OCI-LY1 (cell line): ENCODE measurements around the gene LRP6.

Experiments used
- H2AFZ ChIP-seq: fragments of 200-600 bp; sonication (generic), shearing (Covaris generic); 2 replicates; pipeline ENCODE4 v1.6.0; 2014; ENCODE audit warnings: antibody characterized with exemption, mild to moderate bottlenecking, low read length
- H3F3A ChIP-seq: fragments of 200-600 bp; sonication (generic), shearing (Covaris generic); 2 replicates; pipeline ENCODE4 v1.6.0; 2014; ENCODE audit warnings: mild to moderate bottlenecking, antibody characterized with exemption, low read length, moderate library complexity; ENCODE audit not compliant: insufficient read depth
- H3K27ac ChIP-seq: fragments of 200-600 bp; sonication (generic); 2 replicates; pipeline ENCODE4 v1.5.1; 2014; ENCODE audit warnings: low read length, mixed run types, mild to moderate bottlenecking, low read depth; ENCODE audit not compliant: poor library complexity, severe bottlenecking
- H3K27me3 ChIP-seq: fragments of 200-600 bp; sonication (generic); 2 replicates; pipeline ENCODE4 v1.6.0; 2014; ENCODE audit warnings: antibody characterized with exemption, mild to moderate bottlenecking, low read length, moderate library complexity; ENCODE audit not compliant: insufficient read depth
- H3K36me3 ChIP-seq: fragments of 200-600 bp; sonication (generic); 2 replicates; pipeline ENCODE4 v1.6.1; 2014; ENCODE audit warnings: mild to moderate bottlenecking, antibody characterized with exemption, low read length, moderate library complexity, mixed read lengths; ENCODE audit not compliant: insufficient read depth
- H3K4me1 ChIP-seq: fragments of 200-600 bp; sonication (generic); 2 replicates; pipeline ENCODE4 v1.5.1; 2014; ENCODE audit warnings: mild to moderate bottlenecking, low read length, moderate library complexity; ENCODE audit not compliant: insufficient read depth, severe bottlenecking
- H3K4me2 ChIP-seq: fragments of 200-600 bp; sonication (generic), shearing (Covaris generic); 2 replicates; pipeline ENCODE4 v1.6.1; 2014; ENCODE audit warnings: low read length
- H3K4me3 ChIP-seq: fragments of 200-600 bp; sonication (generic); 2 replicates; pipeline ENCODE4 v1.5.1; 2014; ENCODE audit warnings: low read length, low read depth, mild to moderate bottlenecking, mixed read lengths; ENCODE audit not compliant: poor library complexity, severe bottlenecking
- H3K79me2 ChIP-seq: fragments of 200-600 bp; shearing (Covaris generic); 2 replicates; pipeline ENCODE4 v1.6.1; 2016; ENCODE audit warnings: mixed run types, low read length, mixed read lengths; ENCODE audit not compliant: insufficient read depth
- H3K9ac ChIP-seq: fragments of 200-600 bp; sonication (generic), shearing (Covaris generic); 2 replicates; pipeline ENCODE4 v1.6.1; 2014; ENCODE audit warnings: mild to moderate bottlenecking, low read length, mixed read lengths
- H3K9me2 ChIP-seq: fragments of 200-600 bp; sonication (generic), shearing (Covaris generic); 2 replicates; pipeline ENCODE4 v1.6.1; 2014; ENCODE audit warnings: low read depth, mild to moderate bottlenecking, low read length, mixed read lengths
- H3K9me3 ChIP-seq: fragments of 200-600 bp; shearing (Covaris generic); 2 replicates; pipeline ENCODE4 v1.6.1; 2014; ENCODE audit warnings: low read length, mixed read lengths
- H4K20me1 ChIP-seq: fragments of 200-600 bp; sonication (generic), shearing (Covaris generic); 2 replicates; pipeline ENCODE4 v1.6.0; 2016; ENCODE audit warnings: mild to moderate bottlenecking, low read length; ENCODE audit not compliant: insufficient read depth
- CTCF ChIP-seq: fragments of 200-600 bp; sonication (generic), shearing (Covaris generic); IDR thresholded peaks from 2 replicates; pipeline ENCODE4 v1.5.1; 2017; ENCODE audit warnings: mild to moderate bottlenecking, antibody characterized with exemption, low read length, moderate library complexity, mixed read lengths
- EZH2 ChIP-seq: fragments of 200-600 bp; sonication (generic), shearing (Covaris generic); IDR thresholded peaks from 2 replicates; pipeline ENCODE4 v1.8.0; 2017; ENCODE audit warnings: borderline replicate concordance, mixed run types, mild to moderate bottlenecking, antibody characterized with exemption, low read length, moderate library complexity, mixed read lengths

LRP6 gene

GRCh38 chr12:12247584-12247983 is 19.3 kb downstream of the LRP6 start:
- Histone ChIP-seq H3K9ac (no peak overlapping the region), H3K9me2 (no peaks in the 10 kb centered on the region), H3K4me2 (no peak overlapping the region), H3K27me3 (no peaks in the 10 kb centered on the region), H3K36me3 (no peaks in the 10 kb centered on the region), H4K20me1 (no peaks in the 10 kb centered on the region), H3K4me3 (no peak overlapping the region), H2AFZ (no peak overlapping the region), H3F3A (no peaks in the 10 kb centered on the region), H3K9me3 (no peaks in the 10 kb centered on the region), H3K4me1 (no peaks in the 10 kb centered on the region), H3K27ac (no peak overlapping the region), H3K79me2 (no peaks in the 10 kb centered on the region)
- TF ChIP-seq CTCF = no peak
- no peak for TF ChIP-seq EZH2

GRCh38 chr12:12244341-12244740 is 22.5 kb downstream of the LRP6 start:
- Histone ChIP-seq H3K9ac (no peak overlapping the region), H3K79me2 (no peaks in the 10 kb centered on the region), H3K4me1 (no peaks in the 10 kb centered on the region), H3K36me3 (no peaks in the 10 kb centered on the region), H2AFZ (no peak overlapping the region), H3F3A (no peaks in the 10 kb centered on the region), H3K27me3 (no peaks in the 10 kb centered on the region), H3K9me3 (no peaks in the 10 kb centered on the region), H3K4me3 (no peak overlapping the region), H4K20me1 (no peaks in the 10 kb centered on the region), H3K9me2 (no peaks in the 10 kb centered on the region), H3K4me2 (no peak overlapping the region), H3K27ac (no peak overlapping the region)
- no peak for TF ChIP-seq EZH2

GRCh38 chr12:12240662-12241340 is 26.0 kb downstream of the LRP6 start:
- no peak overlapping the region for H3K4me3 ChIP-seq
- TF ChIP-seq EZH2 (no peak), CTCF (no peak)

GRCh38 chr12:12239127-12239526 is 27.7 kb downstream of the LRP6 start:
- Histone ChIP-seq H3K9ac (no peak overlapping the region), H3K9me2 (no peaks in the 10 kb centered on the region), H3F3A (no peaks in the 10 kb centered on the region), H2AFZ (no peak overlapping the region), H3K4me3 (no peak overlapping the region), H3K27ac (no peak overlapping the region), H4K20me1 (no peaks in the 10 kb centered on the region), H3K36me3 (no peaks in the 10 kb centered on the region), H3K27me3 (no peaks in the 10 kb centered on the region), H3K4me1 (no peaks in the 10 kb centered on the region), H3K4me2 (no peak overlapping the region), H3K9me3 (no peaks in the 10 kb centered on the region), H3K79me2 (no peaks in the 10 kb centered on the region)
- no peak for TF ChIP-seq CTCF
- no peak for TF ChIP-seq EZH2

More at GRCh38 chr12:12240662-12241340, 26.0 kb downstream of the LRP6 start:
- no peaks in the 10 kb centered on the region for H3K79me2 ChIP-seq
- no peak overlapping the region for H3K4me2 ChIP-seq
- H3K9me3 ChIP-seq = no peaks in the 10 kb centered on the region
- H3K4me1 ChIP-seq = no peaks in the 10 kb centered on the region
- H3K36me3 ChIP-seq = no peaks in the 10 kb centered on the region
- H3F3A ChIP-seq = no peaks in the 10 kb centered on the region
- H3K27me3 ChIP-seq = no peaks in the 10 kb centered on the region
- no peaks in the 10 kb centered on the region for H3K9me2 ChIP-seq
- no peaks in the 10 kb centered on the region for H4K20me1 ChIP-seq
- no peak overlapping the region for H2AFZ ChIP-seq
- H3K27ac ChIP-seq = no peak overlapping the region
- no peak overlapping the region for H3K9ac ChIP-seq
